Lower leg skin (tissue), 4 donors: ENCODE results near the gene NKD2. TPM values are rescaled to one million over a fixed set of nuclear protein-coding genes. Genes with fewer than 3 reads are reported as not detected.

Experiments
- DNase-seq, 2 donors: peaks; one replicate each; pipeline ENCODE4 v3.0.0-alpha.2; 2019; ENCODE audit warnings: low spot score in 2 of 2
- H3K4me3 ChIP-seq: fragments of 200-600 bp; sonication (generic); 2 replicates; pipeline ENCODE4 v1.5.1; 2017; ENCODE audit warnings: mild to moderate bottlenecking, low read depth; ENCODE audit not compliant: poor library complexity, severe bottlenecking
- CTCF ChIP-seq, 3 donors: fragments of 450-650 bp; IDR thresholded peaks; one replicate each; pipeline ENCODE4 v1.5.1; 2016; ENCODE audit warnings: antibody characterized with exemption in 3 of 3, mild to moderate bottlenecking in 3 of 3, moderate library complexity in 2 of 3
- POLR2A ChIP-seq, 2 donors: fragments of 450-650 bp; IDR thresholded peaks; one replicate each; pipeline ENCODE4 v1.6.1; 2016 to 2017; ENCODE audit warnings: antibody characterized with exemption in 2 of 2, mild to moderate bottlenecking in 1 of 2, moderate library complexity in 1 of 2
- WGBS, 2 donors: methylation state at CpG; one replicate each; pipeline ENCODE4 v1.1.5; 2018; 5-methylcytosine and 5-hydroxymethylcytosine counted together
- intact Hi-C: fragments of 100-400 bp; cut with DNase I; formaldehyde crosslinking; loops from one replicate; pipeline ENCODE4 v1.15.0; 2023; ENCODE audit warnings: low total_unique reads
- total RNA-seq, 4 donors: library from RNA; depleted of rRNA; stranded (reverse); fragments of >200 nt; gene quantifications; one replicate each; pipeline ENCODE4 v1.1.0, GENCODE V29; 2016

NKD2 gene
- total RNA-seq, 4 donors from 2014 or later = 2.7 to 9.4 (median 3.5) TPM

GRCh38 chr5:1044117-1044516, 35.5 kb downstream of the NKD2 start:
- intact Hi-C loops = no loop called here
- no peak overlapping the region for H3K4me3 ChIP-seq
- peak in 1 of 2 donors; percentile 5 for DNase-seq
- no peak for TF ChIP-seq CTCF (IDR thresholded peaks at IDR 0.05)
- no peak for TF ChIP-seq POLR2A (IDR thresholded peaks at IDR 0.05)
- WGBS, 2 donors = 86 to 87% methylated on average over 5 of the region's 5 CpGs

- TF ChIP-seq CTCF (IDR thresholded peaks at IDR 0.05) (no peak), POLR2A (IDR thresholded peaks at IDR 0.05) (no peak)
- intact Hi-C loops = no loop called here
- DNase-seq = peak in 1 of 2 donors; percentile 25
- H3K4me3 ChIP-seq = no peak overlapping the region
- WGBS, 2 donors = 90 to 91% methylated on average over 9 of the region's 9 CpGs
These were observed 37.5 kb downstream of the NKD2 start for GRCh38 chr5:1045960-1046560.

GRCh38 chr5:1047332-1047965, 38.8 kb downstream of the NKD2 start:
- intact Hi-C loops = no loop called here
- H3K4me3 ChIP-seq = no peak overlapping the region
- WGBS, 2 donors = 93% methylated on average over 11 of the region's 11 CpGs
- peak in 1 of 2 donors; percentile 25 for DNase-seq
- TF ChIP-seq CTCF (IDR thresholded peaks at IDR 0.05) (no peak), POLR2A (IDR thresholded peaks at IDR 0.05) (no peak)

GRCh38 chr5:1048162-1048721, 39.6 kb downstream of the NKD2 start:
- peak in 1 of 2 donors; percentile 26 for DNase-seq
- 90% methylated on average over 11 of the region's 11 CpGs for WGBS, 2 donors
- H3K4me3 ChIP-seq = no peak overlapping the region
- intact Hi-C loops = no loop called here
- TF ChIP-seq CTCF (IDR thresholded peaks at IDR 0.05) (no peak), POLR2A (IDR thresholded peaks at IDR 0.05) (no peak)

- no peak overlapping the region for H3K4me3 ChIP-seq
- WGBS, 2 donors = 78 to 84% methylated on average over 34 to 39 of the region's 39 CpGs
- intact Hi-C loops = no loop called here
- TF ChIP-seq CTCF (IDR thresholded peaks at IDR 0.05) (no peak), POLR2A (IDR thresholded peaks at IDR 0.05) (no peak)
- DNase-seq = peak in 1 of 2 donors; percentile 81
These were observed 40.5 kb downstream of the NKD2 start for GRCh38 chr5:1048861-1049838.
